T-helper 9 cell (primary cell): ENCODE measurements around the gene DOCK4.

Source experiments
- DNase-seq: peaks from one replicate; pipeline ENCODE4 v3.0.0-alpha.2; 2020

DOCK4 gene

GRCh38 chr7:111796671-111797070 lies 409.5 kb downstream of the DOCK4 start:
- no peak for DNase-seq

GRCh38 chr7:111789870-111790269 lies 416.3 kb downstream of the DOCK4 start:
- DNase-seq: no peak

GRCh38 chr7:111789048-111789320 lies 417.2 kb downstream of the DOCK4 start:
- no peak for DNase-seq

- no peak for DNase-seq
Observed at GRCh38 chr7:111788286-111789047, 417.7 kb downstream of the DOCK4 start.

DNA sequence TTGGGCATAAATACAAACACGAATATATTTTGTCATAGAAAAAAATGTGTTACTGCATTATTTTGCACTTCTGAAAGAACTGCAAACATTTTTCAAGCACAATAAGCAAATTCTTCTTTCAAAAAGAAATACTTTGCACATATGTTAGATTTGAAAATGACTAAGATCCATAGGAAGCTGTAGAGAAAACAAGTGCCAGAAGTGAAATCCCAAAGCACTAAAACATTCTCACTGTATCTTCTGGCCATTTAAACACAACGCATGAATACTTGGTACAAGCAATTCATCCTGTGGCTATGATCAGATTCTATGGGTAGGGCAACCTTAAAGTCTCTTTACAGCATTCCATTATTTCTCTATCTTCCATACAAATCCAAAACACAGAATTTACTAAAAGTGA lies 418.5 kb downstream of the DOCK4 start:
- DNase-seq: no peak

GRCh38 chr7:111787099-111787498 lies 419.1 kb downstream of the DOCK4 start:
- DNase-seq: no peak

DNA sequence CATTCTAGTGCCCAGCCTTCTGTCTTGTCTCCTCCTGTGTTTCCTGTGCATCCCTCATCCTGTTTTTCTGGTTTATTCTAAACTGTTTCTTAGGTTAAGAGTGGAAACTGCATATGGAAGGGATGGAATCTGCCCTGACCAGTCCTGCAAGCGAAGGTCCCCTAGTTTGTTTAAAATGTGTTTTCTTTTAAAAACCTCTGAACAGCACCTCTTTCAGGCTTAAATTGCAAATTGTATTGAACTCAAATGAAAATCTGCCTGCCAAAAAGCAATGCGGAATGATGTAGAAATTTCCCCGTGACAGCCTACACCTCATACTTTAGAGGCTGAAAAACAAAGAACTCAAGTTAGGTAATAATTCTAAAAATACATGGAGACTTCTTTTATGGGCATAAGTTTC lies 421.1 kb downstream of the DOCK4 start:
- no peak for DNase-seq

DNA sequence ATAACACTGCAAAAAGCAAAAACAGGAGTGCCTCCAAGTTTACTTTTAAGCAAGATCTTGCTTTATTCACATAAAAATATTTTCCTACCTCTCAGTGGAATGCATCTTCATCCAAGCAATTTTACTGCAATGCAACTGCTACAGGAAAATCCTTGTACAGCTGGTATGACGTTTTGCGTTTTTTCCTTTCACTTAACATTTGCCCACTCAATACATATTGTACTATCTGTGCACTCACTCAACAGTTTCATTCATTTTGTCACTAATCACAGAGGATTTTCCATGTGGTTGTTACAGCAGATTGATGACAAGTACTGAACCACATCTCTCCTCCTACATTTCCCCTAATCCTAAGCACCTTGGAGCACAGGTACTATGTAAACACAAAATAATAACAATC lies 421.9 kb downstream of the DOCK4 start:
- no peak for DNase-seq

GRCh38 chr7:111783854-111784253 lies 422.3 kb downstream of the DOCK4 start:
- no peak for DNase-seq

DNA sequence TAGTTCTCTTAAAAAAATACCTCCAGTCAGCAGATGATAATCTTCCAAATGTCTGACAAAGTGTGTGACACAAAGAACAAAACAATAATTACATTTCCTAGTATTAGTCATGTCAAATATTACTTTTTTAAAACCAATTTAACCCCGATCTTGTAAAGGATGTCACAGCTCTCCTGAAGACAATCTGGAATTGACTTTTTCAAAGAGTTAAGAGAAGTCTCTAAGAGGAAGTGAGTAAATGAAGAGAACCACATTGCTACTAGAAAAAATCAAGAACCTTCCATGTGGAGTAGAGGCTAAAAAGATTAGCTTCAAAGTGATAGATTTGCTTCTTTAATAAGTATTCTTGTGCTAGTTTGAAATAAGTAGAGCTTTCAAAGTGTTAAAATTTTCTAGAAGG lies 425.7 kb downstream of the DOCK4 start:
- DNase-seq: no peak

- DNase-seq: no peak
Observed at GRCh38 chr7:111775206-111775605, 431.0 kb downstream of the DOCK4 start.

DNA sequence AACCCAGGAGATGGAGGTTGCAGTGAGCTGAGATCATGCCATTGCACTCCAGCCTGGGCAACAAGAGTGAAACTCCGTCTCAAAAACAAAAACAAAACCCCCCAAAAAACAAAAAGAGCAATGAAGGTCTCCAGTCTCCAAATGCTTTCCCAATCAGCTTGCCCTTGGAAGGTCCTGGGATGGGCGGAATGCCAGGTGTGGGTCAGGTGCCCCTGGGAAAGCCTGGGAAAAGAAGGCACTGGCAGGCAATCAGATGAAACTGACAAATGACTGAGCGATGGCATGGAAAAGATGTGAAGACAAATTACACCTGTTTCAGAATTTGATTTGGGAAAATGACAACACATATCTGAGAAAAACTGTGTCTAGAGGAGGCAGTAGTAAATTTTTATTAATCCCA lies 433.5 kb downstream of the DOCK4 start:
- DNase-seq: no peak

DNA sequence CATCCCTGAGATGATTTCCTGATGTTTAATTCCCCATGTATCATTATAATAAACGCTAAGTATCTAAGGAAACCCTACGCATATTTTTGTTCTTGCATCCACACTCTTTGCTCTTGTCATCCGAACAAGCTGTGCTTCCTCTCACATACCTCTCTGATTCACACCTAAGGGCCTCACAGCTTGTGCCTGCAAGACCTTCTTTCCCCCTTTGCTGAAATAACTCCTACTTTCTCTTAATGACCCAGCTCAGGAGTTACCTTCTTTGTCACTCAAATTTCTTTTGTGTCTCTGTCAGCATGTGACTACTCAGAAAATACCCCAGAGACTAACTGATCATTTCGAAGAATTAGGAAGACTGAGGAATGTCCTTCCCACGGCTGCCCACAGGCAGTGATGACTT lies 434.6 kb downstream of the DOCK4 start:
- DNase-seq: no peak

DNA sequence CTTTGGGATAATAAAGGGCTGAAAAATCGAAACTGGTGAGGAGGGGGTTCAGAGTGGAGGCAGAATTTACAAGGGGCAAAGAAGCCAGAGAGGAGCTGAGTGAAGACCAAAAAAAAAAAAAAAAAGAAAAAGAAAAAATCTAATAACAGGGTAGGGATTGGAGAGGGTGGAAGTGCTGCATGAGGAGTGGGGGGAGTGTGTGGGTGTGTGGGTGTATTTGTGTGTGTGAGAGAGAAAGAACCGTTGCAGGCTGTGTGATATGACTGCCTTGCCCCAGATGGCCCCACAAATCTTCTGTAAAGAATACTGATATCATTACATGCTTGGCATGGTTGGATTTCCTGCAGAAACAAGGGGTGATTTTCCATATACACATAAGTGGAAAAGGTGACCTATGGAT lies 436.1 kb downstream of the DOCK4 start:
- no peak for DNase-seq

GRCh38 chr7:111765751-111766643 lies 440.2 kb downstream of the DOCK4 start:
- no peak for DNase-seq

- DNase-seq: no peak
Observed at GRCh38 chr7:111763221-111763801, 442.9 kb downstream of the DOCK4 start.

DNA sequence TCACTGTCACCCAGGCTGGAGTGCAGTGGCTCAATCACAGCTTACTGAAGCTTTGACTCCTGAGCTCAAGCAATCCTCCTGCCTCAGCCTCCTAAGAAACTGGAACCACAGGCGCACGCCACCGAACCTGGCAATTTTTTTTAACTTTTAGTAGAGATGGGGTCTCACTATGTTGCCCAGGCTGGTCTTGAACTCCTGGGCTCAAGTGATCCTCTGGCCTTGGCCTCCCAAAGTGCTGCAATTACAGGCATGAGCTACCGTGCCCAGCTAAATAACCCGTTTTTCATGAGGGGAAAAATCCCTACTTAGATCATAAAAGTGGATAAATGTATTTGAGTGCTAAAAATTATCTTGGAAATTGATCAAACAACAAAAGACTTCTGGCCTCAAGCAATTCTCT lies 443.4 kb downstream of the DOCK4 start:
- no peak for DNase-seq

GRCh38 chr7:111762211-111762610 lies 444.0 kb downstream of the DOCK4 start:
- no peak for DNase-seq

- no peak for DNase-seq
Observed at GRCh38 chr7:111760043-111760442, 446.2 kb downstream of the DOCK4 start.

GRCh38 chr7:111758332-111758731 lies 447.9 kb downstream of the DOCK4 start:
- no peak for DNase-seq

- no peak for DNase-seq
Observed at GRCh38 chr7:111756687-111757178, 449.5 kb downstream of the DOCK4 start.

GRCh38 chr7:111755383-111755782 lies 450.8 kb downstream of the DOCK4 start:
- no peak for DNase-seq

DNA sequence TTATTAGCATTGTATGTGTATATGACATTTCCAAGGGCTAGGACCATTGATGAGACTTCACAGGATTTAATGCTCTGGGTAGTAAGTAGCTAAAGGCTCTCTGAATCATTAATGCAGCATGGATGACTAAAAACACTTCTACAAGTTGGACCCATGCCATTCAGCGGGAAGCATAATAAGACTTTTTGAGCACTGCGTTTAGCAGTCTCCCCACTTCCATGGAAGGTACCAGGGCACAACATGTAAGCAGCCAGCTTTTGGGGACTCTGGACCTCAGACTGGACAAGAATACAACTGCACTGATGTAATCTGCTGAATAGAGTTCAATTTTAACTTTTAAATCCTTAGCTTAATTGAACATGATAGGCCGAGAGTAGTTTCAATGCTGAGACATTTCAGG lies 452.2 kb downstream of the DOCK4 start:
- no peak for DNase-seq
